Naive thymus-derived CD4-positive, alpha-beta T cell (primary cell): ENCODE data around the gene TRIM32. TPM values are rescaled to one million over a fixed set of nuclear protein-coding genes. Genes with fewer than 3 reads are reported as not detected.
A peak's percentile ranks its signal among the peaks of the same experiment; 100 is the strongest.
"Not testable (repeated sequence)": the region's sequence is repeated elsewhere in the genome, so short reads cannot be mapped to it uniquely, and the experiment has no call there.

ENCODE experiments used
- ATAC-seq: fragments of 150-1000 bp; cut with Tn5 transposase; 2 replicates; pipeline ENCODE4 v1.10.0; 2021; ENCODE audit warnings: mild to moderate bottlenecking, moderate library complexity
- CTCF ChIA-PET: fragments of 350-600 bp; sonication (Branson Sonifier 250); formaldehyde crosslinking; loops from one replicate; lab custom pipeline; 2021; ENCODE audit warnings: antibody characterized with exemption; lab: Charles Lee
- POLR2A ChIA-PET: fragments of 350-600 bp; sonication (Branson Sonifier 250); formaldehyde crosslinking; loops from one replicate; lab custom pipeline; 2021; ENCODE audit warnings: antibody characterized with exemption, inconsistent platforms; lab: Charles Lee
- DNase-seq, 9 donors: peaks; one replicate each; pipeline versions ENCODE4 v3.0.0 to v3.0.0-alpha.2; 2020 to 2022; ENCODE audit warnings: mixed read lengths in 1 of 9
- H3K27ac ChIP-seq: one replicate; pipeline ENCODE4 v1.7.0; 2013; ENCODE audit warnings: mild to moderate bottlenecking, low read depth, low read length, moderate library complexity
- H3K27me3 ChIP-seq, 2 donors: one replicate each; pipeline ENCODE4 v1.7.0; 2013; ENCODE audit warnings: low read length in 2 of 2, mild to moderate bottlenecking in 2 of 2, moderate library complexity in 2 of 2; ENCODE audit not compliant: control insufficient read depth in 2 of 2, insufficient read depth in 2 of 2
- H3K36me3 ChIP-seq, 3 experiments: 1 replicate in 2 of 3; 2 replicates in 1 of 3; pipeline ENCODE4 v1.7.0; 2013; ENCODE audit warnings: low read length in 3 of 3, mild to moderate bottlenecking in 3 of 3, moderate library complexity in 1 of 3; ENCODE audit not compliant: insufficient read depth in 3 of 3, control insufficient read depth in 2 of 3
- H3K4me1 ChIP-seq, 2 donors: one replicate each; pipeline ENCODE4 v1.7.0; 2013; ENCODE audit warnings: low read length in 2 of 2, mild to moderate bottlenecking in 2 of 2, moderate library complexity in 1 of 2; ENCODE audit not compliant: control insufficient read depth in 2 of 2, insufficient read depth in 2 of 2
- H3K4me3 ChIP-seq: 2 replicates; pipeline ENCODE4 v1.7.0; 2013; ENCODE audit warnings: mild to moderate bottlenecking, low read length
- H3K9me3 ChIP-seq, 3 experiments: 1 replicate in 2 of 3; 2 replicates in 1 of 3; pipeline ENCODE4 v1.7.0; 2013; ENCODE audit warnings: low read length in 3 of 3; ENCODE audit not compliant: control insufficient read depth in 2 of 3
- H3K27ac Mint-ChIP-seq, 9 donors: one replicate each; pipeline ENCODE4 v1.8.0; 2020 to 2022; ENCODE audit warnings: mixed read lengths in 9 of 9, mild to moderate bottlenecking in 8 of 9, moderate library complexity in 5 of 9, inconsistent platforms in 2 of 9
- H3K27me3 Mint-ChIP-seq, 5 donors: one replicate each; pipeline ENCODE4 v1.8.0; 2021 to 2022; ENCODE audit warnings: mixed read lengths in 5 of 5, mild to moderate bottlenecking in 1 of 5
- H3K36me3 Mint-ChIP-seq, 5 donors: one replicate each; pipeline ENCODE4 v1.8.0; 2020 to 2022; ENCODE audit warnings: mixed read lengths in 5 of 5, mild to moderate bottlenecking in 3 of 5, inconsistent platforms in 1 of 5
- H3K4me1 Mint-ChIP-seq, 7 donors: one replicate each; pipeline ENCODE4 v1.8.0; 2020 to 2022; ENCODE audit warnings: mixed read lengths in 7 of 7, mild to moderate bottlenecking in 3 of 7, inconsistent platforms in 1 of 7
- H3K4me3 Mint-ChIP-seq, 10 donors: one replicate each; pipeline ENCODE4 v1.8.0; 2020 to 2022; ENCODE audit warnings: mild to moderate bottlenecking in 10 of 10, mixed read lengths in 10 of 10, moderate library complexity in 6 of 10, inconsistent platforms in 2 of 10
- H3K9me3 Mint-ChIP-seq, 11 donors: one replicate each; pipeline ENCODE4 v1.8.0; 2020 to 2022; ENCODE audit warnings: mixed read lengths in 11 of 11, mild to moderate bottlenecking in 4 of 11, inconsistent platforms in 1 of 11, moderate library complexity in 1 of 11
- intact Hi-C, 2 donors: fragments of 100-400 bp; cut with micrococcal nuclease; formaldehyde crosslinking; loops; one replicate each; pipeline ENCODE4 v1.15.1; 2023
- polyA plus RNA-seq, 2 donors: library from polyadenylated mRNA; unstranded; fragments of 300-500 nt; fragmentation: Illumina TruSeq; gene quantifications; one replicate each; pipeline ENCODE4 v1.2.3, GENCODE V29; 2021
- total RNA-seq, 6 experiments: library from RNA in 5 of 6; stranded (reverse) in 5 of 6; gene quantifications; 1 replicate in 5 of 6; 2 replicates in 1 of 6; pipeline ENCODE4 v1.2.3 and lab custom pipeline; 2021 to 2026

TRIM32 gene
- total and polyA plus RNA-seq, 7 experiments from 2014 or later = 5.9 to 19.7 (median 16.8) TPM

- H3K36me3 ChIP-seq = no peaks in the 10 kb centered on the region
- ChIA-PET POLR2A (no interaction called here), CTCF (no interaction called here)
- DNase-seq (no peak), ATAC-seq (no peak)
- peaks cover 16 to 20% of the 10 kb centered on the region in 2 donors for H3K4me1 ChIP-seq
- H3K27ac ChIP-seq = no peak overlapping the region
- Mint-ChIP-seq H3K9me3 (peaks cover 0 to 5% (median 0%) of the 10 kb centered on the region in 11 donors), H3K27me3 (no peaks in the 10 kb centered on the region), H3K4me3 (peak overlapping the region; percentile 77 to 98 (median 92)), H3K27ac (peak overlapping the region in 5 of 9 donors; percentile 6 to 92 (median 63)), H3K36me3 (peaks cover 0 to 6% (median 6%) of the 10 kb centered on the region in 5 donors), H3K4me1 (peaks cover 52 to 90% (median 83%) of the 10 kb centered on the region in 7 donors)
- H3K4me3 ChIP-seq = no peak overlapping the region
- intact Hi-C loops = no loop called here
- H3K27me3 ChIP-seq = no peaks in the 10 kb centered on the region
- H3K9me3 ChIP-seq = no peaks in the 10 kb centered on the region
Observed at GRCh38 chr9:116688806-116689485, 1.8 kb downstream of the TRIM32 start.

GRCh38 chr9:116689486-116690032, 2.5 kb downstream of the TRIM32 start:
- H3K27me3 Mint-ChIP-seq = no peaks in the 10 kb centered on the region
- no peak overlapping the region for H3K4me3 ChIP-seq
- DNase-seq (no peak), ATAC-seq (no peak)
- no peak overlapping the region for H3K27ac ChIP-seq
- peaks cover 0 to 5% (median 0%) of the 10 kb centered on the region in 11 donors for H3K9me3 Mint-ChIP-seq
- no peaks in the 10 kb centered on the region for H3K27me3 ChIP-seq
- intact Hi-C loops = no loop called here
- no peaks in the 10 kb centered on the region for H3K36me3 ChIP-seq
- no peaks in the 10 kb centered on the region for H3K9me3 ChIP-seq
- peaks cover 55 to 93% (median 86%) of the 10 kb centered on the region in 7 donors for H3K4me1 Mint-ChIP-seq
- CTCF ChIA-PET = no interaction called here
- H3K4me3 Mint-ChIP-seq = peak overlapping the region in 7 of 10 donors; percentile 30 to 96 (median 92)
- H3K36me3 Mint-ChIP-seq = peaks cover 0 to 9% (median 9%) of the 10 kb centered on the region in 5 donors
- peak overlapping the region in 3 of 9 donors; percentile 6 to 92 (median 16) for H3K27ac Mint-ChIP-seq
- peaks cover 16 to 20% of the 10 kb centered on the region in 2 donors for H3K4me1 ChIP-seq
- POLR2A ChIA-PET = no interaction called here

GRCh38 chr9:116690805-116691204, 3.7 kb downstream of the TRIM32 start:
- DNase-seq, H3K9me3 Mint-ChIP-seq, H3K27ac ChIP-seq, H3K27me3 ChIP-seq, H3K36me3 ChIP-seq, H3K27me3 Mint-ChIP-seq, H3K4me3 ChIP-seq, CTCF ChIA-PET, H3K9me3 ChIP-seq, intact Hi-C loops, POLR2A ChIA-PET, ATAC-seq: not testable (repeated sequence)
- H3K27ac Mint-ChIP-seq = peak overlapping the region in 1 of 9 donors; percentile 4
- peak overlapping the region in 1 of 10 donors; percentile 92 for H3K4me3 Mint-ChIP-seq
- peaks cover 59 to 93% (median 82%) of the 10 kb centered on the region in 7 donors for H3K4me1 Mint-ChIP-seq
- peaks cover 0 to 22% (median 17%) of the 10 kb centered on the region in 5 donors for H3K36me3 Mint-ChIP-seq
- H3K4me1 ChIP-seq = peaks cover 16 to 20% of the 10 kb centered on the region in 2 donors

GRCh38 chr9:116691607-116692006, 4.5 kb downstream of the TRIM32 start:
- H3K4me1 Mint-ChIP-seq = peaks cover 60 to 93% (median 78%) of the 10 kb centered on the region in 7 donors
- no peaks in the 10 kb centered on the region for H3K27me3 Mint-ChIP-seq
- H3K9me3 Mint-ChIP-seq = peaks cover 0 to 4% (median 0%) of the 10 kb centered on the region in 11 donors
- intact Hi-C loops = no loop called here
- peak overlapping the region in 1 of 9 donors; percentile 55 for H3K27ac Mint-ChIP-seq
- CTCF ChIA-PET = no interaction called here
- Histone ChIP-seq H3K9me3 (no peaks in the 10 kb centered on the region), H3K36me3 (no peaks in the 10 kb centered on the region), H3K4me3 (no peak overlapping the region), H3K27me3 (no peaks in the 10 kb centered on the region), H3K4me1 (peaks cover 10 to 16% of the 10 kb centered on the region in 2 donors), H3K27ac (no peak overlapping the region)
- peak overlapping the region in 1 of 10 donors; percentile 16 for H3K4me3 Mint-ChIP-seq
- ATAC-seq = no peak
- peaks cover 0 to 30% (median 24%) of the 10 kb centered on the region in 5 donors for H3K36me3 Mint-ChIP-seq
- no peak for DNase-seq
- POLR2A ChIA-PET = no interaction called here

GRCh38 chr9:116692616-116693015, 5.5 kb downstream of the TRIM32 start:
- Histone ChIP-seq H3K36me3 (peaks cover 0 to 4% (median 0%) of the 10 kb centered on the region in 3 experiments), H3K4me1 (peaks cover 9 to 14% of the 10 kb centered on the region in 2 donors), H3K27me3 (no peaks in the 10 kb centered on the region), H3K9me3 (no peaks in the 10 kb centered on the region), H3K27ac (no peak overlapping the region), H3K4me3 (no peak overlapping the region)
- intact Hi-C loops = no loop called here
- ChIA-PET CTCF (no interaction called here), POLR2A (no interaction called here)
- DNase-seq (no peak), ATAC-seq (no peak)
- H3K27ac Mint-ChIP-seq = peak overlapping the region in 3 of 9 donors; percentile 7 to 75 (median 13)
- H3K4me1 Mint-ChIP-seq = peaks cover 53 to 89% (median 73%) of the 10 kb centered on the region in 7 donors
- peak overlapping the region in 2 of 10 donors; percentile 7 for H3K4me3 Mint-ChIP-seq
- H3K9me3 Mint-ChIP-seq = peaks cover 0 to 4% (median 0%) of the 10 kb centered on the region in 11 donors
- H3K27me3 Mint-ChIP-seq = no peaks in the 10 kb centered on the region
- peaks cover 0 to 40% (median 31%) of the 10 kb centered on the region in 5 donors for H3K36me3 Mint-ChIP-seq

GRCh38 chr9:116693233-116693731, 6.2 kb downstream of the TRIM32 start:
- Mint-ChIP-seq H3K36me3 (peaks cover 6 to 47% (median 38%) of the 10 kb centered on the region in 5 donors), H3K4me1 (peaks cover 46 to 82% (median 72%) of the 10 kb centered on the region in 7 donors), H3K27me3 (no peaks in the 10 kb centered on the region), H3K9me3 (peaks cover 0 to 8% (median 0%) of the 10 kb centered on the region in 11 donors), H3K4me3 (peak overlapping the region in 1 of 10 donors; percentile 8), H3K27ac (peak overlapping the region in 1 of 9 donors; percentile 9)
- ChIA-PET CTCF (no interaction called here), POLR2A (interaction anchor here (0.6 kb wide), 1 partner anchor 1132 kb away, joined by 3 read pairs; no protein-coding TSS in a partner anchor)
- peaks cover 0 to 11% (median 2%) of the 10 kb centered on the region in 3 experiments for H3K36me3 ChIP-seq
- intact Hi-C loops = no loop called here
- DNase-seq (no peak), ATAC-seq (no peak)
- H3K27ac ChIP-seq = no peak overlapping the region
- H3K4me3 ChIP-seq = no peak overlapping the region
- peaks cover 2 to 8% of the 10 kb centered on the region in 2 donors for H3K4me1 ChIP-seq
- H3K27me3 ChIP-seq = no peaks in the 10 kb centered on the region
- H3K9me3 ChIP-seq = no peaks in the 10 kb centered on the region
